NK-92 (cell line): Measurements from ENCODE around the gene MAMDC4.

Source experiments
- DNase-seq: peaks from one replicate; lab custom pipeline; 2025; ENCODE audit not compliant: unreplicated experiment; lab: John Stamatoyannopoulos, UW

MAMDC4 gene

DNA sequence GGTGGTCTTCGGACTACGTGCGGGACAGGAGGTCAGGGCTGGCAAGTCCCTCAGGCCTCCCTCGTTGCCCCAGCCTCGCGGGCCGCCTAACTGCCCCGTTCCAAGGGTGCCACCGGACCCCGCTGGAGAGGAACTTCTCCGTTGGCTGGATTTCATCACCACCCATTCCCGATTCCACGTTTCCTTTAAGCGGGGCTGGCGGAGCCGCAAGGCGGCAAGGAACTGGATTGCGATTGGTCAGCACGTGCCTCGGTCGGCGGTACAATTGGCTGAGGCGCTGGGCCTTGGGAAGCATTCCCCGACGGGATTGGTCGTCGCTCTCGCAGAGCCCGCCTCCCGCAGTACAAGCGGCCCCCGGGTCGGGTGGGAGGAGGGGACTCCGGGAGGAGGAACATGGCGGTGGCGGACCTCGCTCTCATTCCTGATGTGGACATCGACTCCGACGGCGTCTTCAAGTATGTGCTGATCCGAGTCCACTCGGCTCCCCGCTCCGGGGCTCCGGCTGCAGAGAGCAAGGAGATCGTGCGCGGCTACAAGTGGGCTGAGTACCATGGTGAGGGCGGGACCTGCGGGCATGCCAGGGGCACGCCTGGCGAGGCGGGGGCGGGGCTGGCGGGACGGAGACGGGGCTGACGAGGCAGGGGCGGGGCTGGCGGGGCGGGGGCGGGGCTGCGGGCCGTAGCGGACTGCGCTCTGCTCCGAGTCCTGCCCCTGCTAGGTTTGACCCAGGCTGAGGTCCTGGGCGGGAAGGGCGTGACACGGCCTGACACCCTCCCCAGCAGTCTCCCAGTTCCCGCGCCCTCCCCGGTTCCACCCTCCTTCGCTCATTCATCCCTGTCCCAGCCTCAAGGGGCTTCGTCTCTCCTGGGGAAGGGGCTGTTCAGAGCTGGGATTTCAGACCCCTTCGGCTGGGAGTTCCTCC lies 2.8 kb upstream of the MAMDC4 start, which contains the start of gene PHPT1:
Gene PHPT1 (plus strand): TSS at position 372 of the 922 bp plus-strand sequence. CDS start 22 bp downstream, at position 394.
- DNase-seq, result peak; percentile 53

DNA sequence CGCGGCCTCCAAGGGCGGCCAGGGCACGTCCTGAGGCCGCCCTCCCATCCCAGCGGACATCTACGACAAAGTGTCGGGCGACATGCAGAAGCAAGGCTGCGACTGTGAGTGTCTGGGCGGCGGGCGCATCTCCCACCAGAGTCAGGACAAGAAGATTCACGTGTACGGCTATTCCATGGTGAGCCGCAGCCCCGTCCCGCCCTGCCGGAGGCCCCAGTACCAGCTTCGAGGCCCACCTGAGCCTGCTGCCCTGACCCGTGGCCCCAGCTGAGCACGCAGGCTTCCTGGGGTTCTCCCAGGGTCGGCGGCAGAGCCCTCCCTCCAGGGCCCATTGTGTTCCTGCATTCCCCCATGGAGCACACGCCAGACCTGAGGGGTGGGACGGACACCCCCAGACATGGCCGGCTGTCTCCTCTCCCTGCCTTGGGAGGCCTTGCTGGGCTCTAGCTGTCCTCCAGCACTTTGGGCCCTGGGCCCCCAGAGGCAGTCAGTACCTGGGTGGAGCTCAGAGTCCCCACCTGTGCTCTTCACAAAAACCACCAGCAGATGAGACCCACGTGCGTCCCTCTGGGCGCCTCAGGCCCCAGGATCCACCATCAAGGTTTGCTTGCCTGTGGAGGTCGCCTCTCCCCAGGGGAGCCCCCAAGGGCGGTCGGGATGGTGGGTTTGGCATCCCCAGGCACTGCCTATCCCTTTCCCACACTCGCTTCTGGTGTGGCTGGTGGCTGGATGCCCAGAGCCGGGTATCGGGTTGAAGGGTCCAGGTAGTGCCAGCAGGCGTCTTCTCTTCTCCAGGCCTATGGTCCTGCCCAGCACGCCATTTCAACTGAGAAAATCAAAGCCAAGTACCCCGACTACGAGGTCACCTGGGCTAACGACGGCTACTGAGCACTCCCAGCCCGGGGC lies 1.9 kb upstream of the MAMDC4 start:
- no peak for DNase-seq

DNA sequence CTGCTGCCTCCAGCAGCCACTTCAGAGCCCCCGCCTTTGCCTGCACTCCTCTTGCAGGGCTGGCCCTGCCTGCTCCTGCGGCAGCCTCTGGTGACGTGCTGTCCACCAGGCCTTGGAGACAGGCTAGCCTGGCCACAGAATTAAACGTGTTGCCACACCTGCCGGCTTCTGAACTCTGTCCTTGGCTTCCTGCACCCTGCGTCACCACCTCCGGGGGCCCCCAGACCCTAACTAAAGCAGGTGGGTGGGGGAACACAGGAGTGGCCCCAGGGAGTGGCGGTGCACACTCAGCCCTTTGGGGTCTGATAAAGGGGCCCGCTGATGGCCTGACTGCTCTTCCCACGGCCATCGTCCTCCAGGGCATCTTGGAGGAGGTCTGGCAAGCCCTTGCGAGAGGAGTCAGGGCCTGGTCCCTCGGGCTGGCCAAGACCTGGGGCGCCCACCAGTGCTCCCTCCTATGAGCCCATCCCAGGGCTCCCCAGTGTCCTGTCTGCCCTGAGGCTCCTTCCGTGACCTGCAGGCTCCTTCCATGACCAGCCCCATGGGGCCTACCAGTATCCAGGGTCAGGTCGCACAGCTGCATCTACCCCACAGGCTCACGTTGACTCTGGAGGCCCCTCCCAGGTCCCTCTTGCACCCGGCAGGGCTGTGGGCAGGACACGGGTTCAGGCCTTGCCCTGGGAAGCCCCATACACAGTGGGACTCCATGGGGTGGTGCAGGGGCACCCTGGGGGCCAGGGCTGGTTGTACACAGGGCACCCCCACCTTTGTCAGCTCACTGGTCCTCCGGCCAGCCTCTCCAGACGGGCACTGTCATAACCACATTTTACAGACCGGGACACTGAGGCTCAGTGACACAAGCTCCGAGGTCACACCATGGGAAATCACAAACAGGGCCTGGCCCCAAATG lies 1.0 kb upstream of the MAMDC4 start:
- DNase-seq, result no peak

DNA sequence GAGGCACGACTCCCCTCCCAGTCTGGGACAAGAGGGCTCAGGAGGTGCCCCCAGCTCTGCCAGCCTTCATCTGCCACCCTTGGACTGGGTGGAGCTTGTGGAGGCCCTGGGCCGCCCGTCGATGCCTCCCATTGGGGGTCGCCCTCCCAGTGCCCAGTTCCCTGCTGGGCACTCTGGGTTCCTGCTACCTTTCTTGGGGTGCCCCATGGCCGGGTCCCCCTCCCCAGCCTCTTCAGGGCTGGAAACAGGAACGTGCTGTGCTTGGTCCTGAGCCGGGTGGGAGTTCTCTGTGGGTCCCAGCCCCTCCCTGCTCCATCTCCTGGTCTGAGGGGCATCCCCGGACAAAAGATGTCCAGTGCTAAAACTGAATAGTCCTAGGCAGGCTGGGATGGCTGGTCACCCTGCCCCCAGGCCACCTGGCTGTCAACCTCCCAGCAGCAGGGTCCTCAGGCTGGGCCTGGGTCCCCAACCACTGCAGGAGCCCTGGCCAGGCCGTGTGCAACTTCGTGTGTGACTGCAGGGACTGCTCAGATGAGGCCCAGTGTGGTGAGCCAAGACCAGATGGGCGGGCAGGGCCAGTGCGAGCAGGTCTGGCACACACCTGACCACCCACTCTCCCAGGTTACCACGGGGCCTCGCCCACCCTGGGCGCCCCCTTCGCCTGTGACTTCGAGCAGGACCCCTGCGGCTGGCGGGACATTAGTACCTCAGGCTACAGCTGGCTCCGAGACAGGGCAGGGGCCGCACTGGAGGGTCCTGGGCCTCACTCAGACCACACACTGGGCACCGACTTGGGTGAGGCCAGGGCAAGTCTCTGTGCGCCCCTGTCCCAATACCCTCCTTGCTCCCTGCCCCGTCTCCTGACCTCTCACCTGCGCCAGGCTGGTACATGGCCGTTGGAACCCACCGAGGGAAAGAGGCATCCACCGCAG lies 784 bp downstream of the MAMDC4 start:
- DNase-seq, result no peak

DNA sequence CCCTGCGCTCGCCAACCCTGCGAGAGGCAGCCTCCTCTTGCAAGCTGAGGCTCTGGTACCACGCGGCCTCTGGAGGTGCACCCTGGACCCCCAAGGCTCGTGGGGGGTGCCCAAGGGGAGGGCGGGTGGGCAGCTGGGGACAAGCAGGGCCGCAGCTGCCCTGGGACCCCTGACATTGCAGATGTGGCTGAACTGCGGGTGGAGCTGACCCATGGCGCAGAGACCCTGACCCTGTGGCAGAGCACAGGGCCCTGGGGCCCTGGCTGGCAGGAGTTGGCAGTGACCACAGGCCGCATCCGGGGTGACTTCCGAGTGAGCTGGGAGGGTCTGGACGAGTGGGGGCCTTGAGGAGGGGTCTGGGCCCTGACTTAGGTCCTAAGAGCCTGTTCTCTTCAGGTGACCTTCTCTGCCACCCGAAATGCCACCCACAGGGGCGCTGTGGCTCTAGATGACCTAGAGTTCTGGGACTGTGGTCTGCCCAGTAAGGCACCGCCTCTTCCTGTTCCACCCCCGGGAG lies 1.5 kb downstream of the MAMDC4 start:
- no peak for DNase-seq

DNA sequence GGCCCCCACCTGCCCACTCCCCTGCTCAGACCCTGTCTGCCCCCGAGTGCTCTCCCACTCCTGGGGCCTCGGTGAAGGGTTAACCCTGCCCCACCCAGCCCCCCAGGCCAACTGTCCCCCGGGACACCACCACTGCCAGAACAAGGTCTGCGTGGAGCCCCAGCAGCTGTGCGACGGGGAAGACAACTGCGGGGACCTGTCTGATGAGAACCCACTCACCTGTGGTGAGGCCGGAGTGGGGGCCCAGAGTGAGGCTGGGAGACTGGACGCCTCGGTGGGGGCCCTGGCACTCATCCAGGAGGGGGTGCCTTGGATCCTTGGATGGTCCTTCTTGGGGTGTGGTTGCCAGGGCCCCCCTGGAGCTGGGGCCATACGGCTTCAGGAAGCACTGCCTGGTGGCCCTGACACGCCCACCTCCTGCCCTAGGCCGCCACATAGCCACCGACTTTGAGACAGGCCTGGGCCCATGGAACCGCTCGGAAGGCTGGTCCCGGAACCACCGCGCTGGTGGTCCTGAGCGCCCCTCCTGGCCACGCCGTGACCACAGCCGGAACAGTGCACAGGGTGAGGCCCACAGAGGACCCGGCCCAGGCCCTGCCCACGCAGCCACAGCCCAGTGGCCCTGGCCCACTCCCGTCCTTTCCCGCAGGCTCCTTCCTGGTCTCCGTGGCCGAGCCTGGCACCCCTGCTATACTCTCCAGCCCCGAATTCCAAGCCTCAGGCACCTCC lies 2.1 kb downstream of the MAMDC4 start:
- DNase-seq, result no peak

DNA sequence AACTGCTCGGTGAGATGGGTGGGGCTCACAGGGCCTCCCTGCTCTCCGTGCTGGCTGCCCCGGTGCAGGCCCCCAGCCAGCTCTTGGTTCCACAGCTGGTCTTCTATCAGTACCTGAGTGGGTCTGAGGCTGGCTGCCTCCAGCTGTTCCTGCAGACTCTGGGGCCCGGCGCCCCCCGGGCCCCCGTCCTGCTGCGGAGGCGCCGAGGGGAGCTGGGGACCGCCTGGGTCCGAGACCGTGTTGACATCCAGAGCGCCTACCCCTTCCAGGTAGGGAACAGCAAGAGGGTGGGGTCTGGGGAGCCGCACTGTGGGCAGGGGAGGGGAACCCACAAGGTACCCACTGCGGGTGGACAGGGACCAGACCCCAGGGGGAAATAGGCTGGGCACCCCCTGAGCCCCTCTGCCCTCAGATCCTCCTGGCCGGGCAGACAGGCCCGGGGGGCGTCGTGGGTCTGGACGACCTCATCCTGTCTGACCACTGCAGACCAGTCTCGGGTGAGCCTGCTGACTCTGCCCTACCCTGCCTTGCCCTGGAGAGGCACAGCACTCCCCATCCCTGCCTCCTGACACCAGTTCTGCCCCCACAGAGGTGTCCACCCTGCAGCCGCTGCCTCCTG lies 2.8 kb downstream of the MAMDC4 start:
- DNase-seq, result no peak

DNA sequence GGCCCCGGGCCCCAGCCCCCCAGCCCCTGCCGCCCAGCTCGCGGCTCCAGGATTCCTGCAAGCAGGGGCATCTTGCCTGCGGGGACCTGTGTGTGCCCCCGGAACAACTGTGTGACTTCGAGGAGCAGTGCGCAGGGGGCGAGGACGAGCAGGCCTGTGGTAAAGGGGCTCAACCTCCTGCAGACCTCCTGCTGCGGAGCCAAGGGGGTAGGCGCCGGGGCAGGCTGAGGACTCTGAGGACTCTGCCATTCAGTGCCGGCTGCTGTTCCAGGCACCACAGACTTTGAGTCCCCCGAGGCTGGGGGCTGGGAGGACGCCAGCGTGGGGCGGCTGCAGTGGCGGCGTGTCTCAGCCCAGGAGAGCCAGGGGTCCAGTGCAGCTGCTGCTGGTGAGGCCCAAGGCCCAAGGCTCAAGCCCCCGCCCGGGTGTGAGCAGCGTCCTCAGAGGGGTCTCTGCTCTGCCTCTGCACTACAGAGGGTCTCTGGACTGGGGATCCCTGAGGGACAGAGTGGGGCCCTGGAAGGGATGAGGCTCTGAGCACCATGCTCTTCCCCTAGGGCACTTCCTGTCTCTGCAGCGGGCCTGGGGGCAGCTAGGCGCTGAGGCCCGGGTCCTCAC lies 3.4 kb downstream of the MAMDC4 start:
- DNase-seq, result no peak

DNA sequence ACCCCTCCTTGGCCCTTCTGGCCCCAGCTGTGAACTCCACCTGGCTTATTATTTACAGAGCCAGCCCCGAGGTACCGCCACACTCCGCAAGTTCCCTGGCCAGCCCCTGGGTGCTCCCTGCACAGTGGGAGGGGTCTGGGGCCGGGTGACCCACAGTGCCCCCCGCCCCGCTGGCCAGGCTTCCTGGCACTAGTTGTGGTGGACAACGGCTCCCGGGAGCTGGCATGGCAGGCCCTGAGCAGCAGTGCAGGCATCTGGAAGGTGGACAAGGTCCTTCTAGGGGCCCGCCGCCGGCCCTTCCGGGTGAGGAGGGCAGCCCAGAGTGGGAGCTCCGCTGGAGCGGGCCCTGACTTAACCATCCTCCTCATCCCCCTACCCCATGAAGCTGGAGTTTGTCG lies 3.9 kb downstream of the MAMDC4 start:
- DNase-seq, result no peak

DNA sequence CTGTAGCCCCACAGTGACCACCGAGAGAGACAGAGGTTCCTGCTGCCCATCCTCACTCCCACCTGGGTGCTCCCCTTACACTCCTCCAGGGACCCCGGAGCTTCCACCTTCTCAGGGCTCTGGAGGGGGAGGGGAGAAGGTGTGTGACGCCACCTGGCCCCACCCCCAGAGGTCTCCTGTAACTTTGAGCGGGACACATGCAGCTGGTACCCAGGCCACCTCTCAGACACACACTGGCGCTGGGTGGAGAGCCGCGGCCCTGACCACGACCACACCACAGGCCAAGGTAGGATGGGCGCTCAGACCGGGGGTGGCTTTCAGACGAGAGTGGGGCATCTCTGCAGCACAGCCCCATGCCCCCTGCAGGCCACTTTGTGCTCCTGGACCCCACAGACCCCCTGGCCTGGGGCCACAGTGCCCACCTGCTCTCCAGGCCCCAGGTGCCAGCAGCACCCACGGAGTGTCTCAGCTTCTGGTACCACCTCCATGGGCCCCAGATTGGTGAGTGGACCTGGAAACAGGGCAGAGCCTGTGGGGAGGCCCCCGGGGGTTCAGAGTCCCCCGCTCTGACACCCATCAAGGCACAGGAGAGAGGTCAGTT lies 4.5 kb downstream of the MAMDC4 start:
- no peak for DNase-seq

DNA sequence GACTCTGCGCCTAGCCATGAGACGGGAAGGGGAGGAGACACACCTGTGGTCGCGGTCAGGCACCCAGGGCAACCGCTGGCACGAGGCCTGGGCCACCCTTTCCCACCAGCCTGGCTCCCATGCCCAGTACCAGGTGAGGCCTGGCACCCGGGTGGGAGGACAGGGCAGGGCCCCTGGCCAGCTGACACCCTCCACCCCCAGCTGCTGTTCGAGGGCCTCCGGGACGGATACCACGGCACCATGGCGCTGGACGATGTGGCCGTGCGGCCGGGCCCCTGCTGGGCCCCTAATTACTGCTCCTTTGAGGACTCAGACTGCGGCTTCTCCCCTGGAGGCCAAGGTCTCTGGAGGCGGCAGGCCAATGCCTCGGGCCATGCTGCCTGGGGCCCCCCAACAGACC lies 5.0 kb downstream of the MAMDC4 start:
- DNase-seq, result no peak

DNA sequence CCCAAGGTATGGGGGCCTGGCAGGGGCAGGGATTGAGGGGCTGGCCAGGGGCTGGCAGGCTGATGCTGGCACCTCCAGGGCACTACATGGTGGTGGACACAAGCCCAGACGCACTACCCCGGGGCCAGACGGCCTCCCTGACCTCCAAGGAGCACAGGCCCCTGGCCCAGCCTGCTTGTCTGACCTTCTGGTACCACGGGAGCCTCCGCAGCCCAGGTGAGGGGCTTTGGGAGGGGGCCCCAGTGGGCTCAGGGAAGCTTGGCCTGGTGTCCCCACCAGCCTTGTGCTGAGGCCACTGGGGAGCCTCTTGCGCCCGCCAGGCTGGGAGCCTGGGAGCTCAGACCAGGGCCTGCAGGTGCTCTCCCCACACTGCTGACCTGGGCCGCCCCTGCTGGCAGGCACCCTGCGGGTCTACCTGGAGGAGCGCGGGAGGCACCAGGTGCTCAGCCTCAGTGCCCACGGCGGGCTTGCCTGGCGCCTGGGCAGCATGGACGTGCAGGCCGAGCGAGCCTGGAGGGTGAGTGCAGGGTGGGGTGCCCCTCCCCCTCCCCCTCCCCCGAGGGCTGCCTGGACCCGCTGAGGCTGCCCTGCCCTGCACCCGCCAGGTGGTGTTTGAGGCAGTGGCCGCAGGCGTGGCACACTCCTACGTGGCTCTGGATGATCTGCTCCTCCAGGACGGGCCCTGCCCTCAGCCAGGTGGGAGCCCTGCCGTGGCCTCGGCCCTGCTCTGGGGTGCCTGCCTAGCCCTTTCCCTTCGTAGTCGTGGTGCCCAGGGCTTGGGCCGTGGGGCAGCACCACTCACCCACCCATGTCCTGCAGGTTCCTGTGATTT lies 5.7 kb downstream of the MAMDC4 start:
- DNase-seq, result no peak

DNA sequence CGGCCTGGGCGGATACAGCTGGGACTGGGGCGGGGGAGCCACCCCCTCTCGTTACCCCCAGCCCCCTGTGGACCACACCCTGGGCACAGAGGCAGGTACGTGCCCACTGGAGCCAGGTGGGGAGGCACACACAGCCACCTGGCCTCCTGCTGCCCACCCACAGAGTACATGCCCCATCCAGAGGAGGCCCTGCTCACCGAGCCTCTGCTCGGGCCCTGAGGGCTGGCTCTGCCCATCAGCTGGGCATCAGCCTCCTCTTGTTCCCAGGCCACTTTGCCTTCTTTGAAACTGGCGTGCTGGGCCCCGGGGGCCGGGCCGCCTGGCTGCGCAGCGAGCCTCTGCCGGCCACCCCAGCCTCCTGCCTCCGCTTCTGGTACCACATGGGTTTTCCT lies 6.3 kb downstream of the MAMDC4 start:
- DNase-seq, result no peak

DNA sequence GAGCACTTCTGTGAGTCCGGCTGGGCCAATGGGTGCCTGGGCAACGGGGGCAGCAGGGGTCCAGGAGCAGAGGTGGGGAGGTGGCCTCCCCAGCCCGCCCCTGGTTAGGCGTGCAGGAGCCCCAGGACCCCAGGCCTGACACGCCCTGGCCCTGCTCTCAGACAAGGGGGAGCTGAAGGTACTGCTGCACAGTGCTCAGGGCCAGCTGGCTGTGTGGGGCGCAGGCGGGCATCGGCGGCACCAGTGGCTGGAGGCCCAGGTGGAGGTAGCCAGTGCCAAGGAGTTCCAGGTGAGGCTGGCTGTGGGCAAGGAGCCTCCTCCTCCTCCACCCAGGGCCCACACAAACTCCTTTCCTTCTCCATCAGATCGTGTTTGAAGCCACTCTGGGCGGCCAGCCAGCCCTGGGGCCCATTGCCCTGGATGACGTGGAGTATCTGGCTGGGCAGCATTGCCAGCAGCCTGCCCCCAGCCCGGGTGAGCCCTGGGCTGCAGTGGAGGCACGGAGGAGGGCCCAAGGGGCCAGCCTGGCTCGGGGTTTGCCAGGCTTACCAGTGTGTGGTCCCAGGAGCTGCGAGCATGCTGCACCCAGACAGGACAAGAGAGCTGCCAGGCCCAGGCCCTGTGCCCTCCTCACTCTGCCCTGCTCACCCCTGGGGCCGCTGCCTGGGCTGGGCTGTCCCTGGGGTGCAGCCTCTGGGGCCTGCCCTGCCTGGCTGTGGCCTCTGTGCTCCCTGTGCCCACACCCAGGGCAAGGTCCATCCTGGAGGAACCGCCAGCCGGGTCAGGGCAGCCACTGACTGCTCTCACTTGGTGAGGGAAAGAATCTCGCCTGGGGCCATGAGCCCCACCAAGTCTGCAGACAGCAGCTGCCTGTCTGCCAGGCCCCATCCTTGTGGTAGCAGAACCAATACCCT lies 7.0 kb downstream of the MAMDC4 start:
- no peak for DNase-seq

DNA sequence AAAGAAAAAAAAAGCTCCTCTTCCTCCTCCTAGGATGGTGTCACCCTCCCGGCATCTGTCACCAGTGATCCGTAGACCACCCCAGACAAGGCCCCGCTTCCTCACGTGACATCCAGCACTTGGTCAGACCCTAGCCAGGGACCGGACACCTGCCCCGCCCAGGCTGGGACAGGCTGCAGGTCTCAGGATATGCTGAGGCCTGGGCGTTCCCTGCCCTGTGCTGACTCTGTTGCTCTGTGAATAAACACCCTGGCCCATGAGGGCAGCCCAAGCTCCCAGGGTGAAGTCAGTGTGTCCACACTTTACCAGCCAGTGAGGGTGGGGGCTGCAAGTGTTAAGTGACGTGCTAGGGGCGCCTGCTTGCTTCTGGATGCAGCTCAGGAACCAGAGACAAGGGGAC lies 8.4 kb downstream of the MAMDC4 start:
- DNase-seq, result no peak
